HG02588 (cell line): Measurements from ENCODE around the gene EBF3.

Experiments used
- ATAC-seq: cut with Tn5 transposase; IDR thresholded peaks from one replicate; pipeline ENCODE4 v1.9.1; 2021; ENCODE audit warnings: mild to moderate bottlenecking, moderate library complexity; ENCODE audit not compliant: unreplicated experiment

EBF3 gene

GRCh38 chr10:129893104-129894089 lies 70.7 kb downstream of the EBF3 start:
- ATAC-seq = no peak

- ATAC-seq = no peak
These were observed 71.5 kb downstream of the EBF3 start for GRCh38 chr10:129892548-129893052.

GRCh38 chr10:129891806-129892205 lies 72.3 kb downstream of the EBF3 start:
- no peak for ATAC-seq

GRCh38 chr10:129890170-129890569 lies 73.9 kb downstream of the EBF3 start:
- no peak for ATAC-seq

- ATAC-seq = no peak
These were observed 75.1 kb downstream of the EBF3 start for GRCh38 chr10:129888784-129889616.

GRCh38 chr10:129887986-129888783 lies 75.9 kb downstream of the EBF3 start:
- ATAC-seq = no peak

- no peak for ATAC-seq
These were observed 76.6 kb downstream of the EBF3 start for GRCh38 chr10:129887381-129887905.

GRCh38 chr10:129886263-129886662 lies 77.8 kb downstream of the EBF3 start:
- no peak for ATAC-seq

- ATAC-seq = no peak
These were observed 78.5 kb downstream of the EBF3 start for GRCh38 chr10:129885526-129885925.

GRCh38 chr10:129884398-129885078 lies 79.5 kb downstream of the EBF3 start:
- no peak for ATAC-seq

- ATAC-seq = no peak
These were observed 80.3 kb downstream of the EBF3 start for GRCh38 chr10:129883626-129884397.

- ATAC-seq = no peak
These were observed 81.0 kb downstream of the EBF3 start for GRCh38 chr10:129883029-129883428.

- ATAC-seq = no peak
These were observed 81.6 kb downstream of the EBF3 start for GRCh38 chr10:129882291-129883010.

GRCh38 chr10:129881641-129882040 lies 82.4 kb downstream of the EBF3 start:
- ATAC-seq = no peak

- ATAC-seq = no peak
These were observed 83.7 kb downstream of the EBF3 start for GRCh38 chr10:129880191-129880870.

- no peak for ATAC-seq
These were observed 84.4 kb downstream of the EBF3 start for GRCh38 chr10:129879655-129880054.

GRCh38 chr10:129878835-129879234 lies 85.2 kb downstream of the EBF3 start:
- ATAC-seq = no peak
